H9 (cell line): ENCODE data around the gene IFT81. TPM values are rescaled to one million over a fixed set of nuclear protein-coding genes. Genes with fewer than 3 reads are reported as not detected.

Source experiments
- DNase-seq: peaks from one replicate; pipeline ENCODE4 v3.0.0-alpha.2; 2017
- H2AFZ ChIP-seq: one replicate; pipeline ENCODE4 v1.6.1; 2013; ENCODE audit warnings: mild to moderate bottlenecking, low read length, control low read depth, moderate library complexity
- H2AK5ac ChIP-seq: 2 replicates; pipeline ENCODE4 v1.6.1; 2013; ENCODE audit warnings: low read length, control low read depth, mixed read lengths; ENCODE audit not compliant: insufficient read length
- H2BK120ac ChIP-seq: one replicate; pipeline ENCODE4 v1.6.1; 2013; ENCODE audit warnings: low read depth, mild to moderate bottlenecking, low read length, control low read depth, inconsistent platforms; ENCODE audit not compliant: poor library complexity, severe bottlenecking
- H2BK12ac ChIP-seq: 2 replicates; pipeline ENCODE4 v1.6.1; 2013; ENCODE audit warnings: low read length, control low read depth, mixed read lengths, low read depth; ENCODE audit not compliant: insufficient read length
- H2BK15ac ChIP-seq: 2 replicates; pipeline ENCODE4 v1.6.1; 2013; ENCODE audit warnings: low read depth, low read length, control low read depth
- H2BK20ac ChIP-seq: one replicate; pipeline ENCODE4 v1.6.1; 2013; ENCODE audit warnings: low read depth, mild to moderate bottlenecking, low read length, control low read depth, inconsistent platforms; ENCODE audit not compliant: poor library complexity, severe bottlenecking
- H2BK5ac ChIP-seq: 2 replicates; pipeline ENCODE4 v1.6.1; 2013; ENCODE audit warnings: low read length, control low read depth, mixed read lengths; ENCODE audit not compliant: insufficient read length
- H3K14ac ChIP-seq: 2 replicates; pipeline ENCODE4 v1.6.1; 2013; ENCODE audit warnings: low read length, control low read depth; ENCODE audit not compliant: insufficient read depth
- H3K18ac ChIP-seq: 2 replicates; pipeline ENCODE4 v1.6.1; 2013; ENCODE audit warnings: low read depth, mild to moderate bottlenecking, mixed read lengths, low read length, control low read depth; ENCODE audit not compliant: insufficient read length
- H3K23ac ChIP-seq: 2 replicates; pipeline ENCODE4 v1.6.1; 2013; ENCODE audit warnings: low read length, control low read depth, mixed read lengths, low read depth; ENCODE audit not compliant: insufficient read length
- H3K23me2 ChIP-seq: 2 replicates; pipeline ENCODE4 v1.6.1; 2013; ENCODE audit warnings: low read depth, mild to moderate bottlenecking, mixed read lengths, low read length, control low read depth; ENCODE audit not compliant: insufficient read length, poor library complexity, severe bottlenecking
- H3K27ac ChIP-seq: 2 replicates; pipeline ENCODE4 v1.5.1; 2013; ENCODE audit warnings: low read length, control low read depth, mixed read lengths, low read depth; ENCODE audit not compliant: insufficient read length
- H3K27me3 ChIP-seq: 2 replicates; pipeline ENCODE4 v1.6.1; 2013; ENCODE audit warnings: low read length, control low read depth, inconsistent platforms; ENCODE audit not compliant: insufficient read depth
- H3K4ac ChIP-seq: 2 replicates; pipeline ENCODE4 v1.6.1; 2013; ENCODE audit warnings: low read depth, mild to moderate bottlenecking, control low read depth, inconsistent platforms, low read length, moderate library complexity
- H3K4me1 ChIP-seq: 2 replicates; pipeline ENCODE4 v1.6.1; 2013; ENCODE audit warnings: low read length, control low read depth, inconsistent platforms; ENCODE audit not compliant: insufficient read depth
- H3K4me2 ChIP-seq: 2 replicates; pipeline ENCODE4 v1.6.1; 2013; ENCODE audit warnings: low read length, control low read depth, mixed read lengths; ENCODE audit not compliant: insufficient read length, insufficient read depth
- H3K56ac ChIP-seq: 2 replicates; pipeline ENCODE4 v1.6.1; 2013; ENCODE audit warnings: low read depth, mild to moderate bottlenecking, mixed read lengths, low read length, control low read depth; ENCODE audit not compliant: insufficient read length
- H3K79me1 ChIP-seq: 2 replicates; pipeline ENCODE4 v1.6.1; 2013; ENCODE audit warnings: low read depth, mild to moderate bottlenecking, moderate library complexity, low read length, control low read depth, inconsistent platforms; ENCODE audit not compliant: insufficient read depth, poor library complexity, severe bottlenecking
- H3K79me2 ChIP-seq: 2 replicates; pipeline ENCODE4 v1.6.1; 2013; ENCODE audit warnings: low read length, control low read depth, inconsistent platforms; ENCODE audit not compliant: insufficient read depth
- H3K9ac ChIP-seq: 2 replicates; pipeline ENCODE4 v1.6.1; 2013; ENCODE audit warnings: low read length, control low read depth, mixed read lengths; ENCODE audit not compliant: insufficient read length; ENCODE audit errors: extremely low read depth
- H3K9me3 ChIP-seq: one replicate; pipeline ENCODE4 v1.6.1; 2013; ENCODE audit warnings: low read depth, low read length, inconsistent platforms; ENCODE audit not compliant: control insufficient read depth
- H3T11ph ChIP-seq: one replicate; pipeline ENCODE4 v1.6.1; 2013; ENCODE audit warnings: mild to moderate bottlenecking, low read length, control low read depth, inconsistent platforms
- H4K20me1 ChIP-seq: one replicate; pipeline ENCODE4 v1.6.1; 2013; ENCODE audit not compliant: control insufficient read depth, insufficient read length, insufficient read depth
- H4K5ac ChIP-seq: 2 replicates; pipeline ENCODE4 v1.6.1; 2013; ENCODE audit warnings: low read depth, mild to moderate bottlenecking, mixed read lengths, low read length, control low read depth; ENCODE audit not compliant: insufficient read length
- H4K8ac ChIP-seq: replicated peaks from 2 replicates; pipeline ENCODE4 v1.6.1; 2013; ENCODE audit warnings: low read length, control low read depth, mixed read lengths, low read depth; ENCODE audit not compliant: insufficient read length
- H4K91ac ChIP-seq: 2 replicates; pipeline ENCODE4 v1.6.1; 2013; ENCODE audit warnings: low read depth, mild to moderate bottlenecking, moderate library complexity, mixed read lengths, low read length, control low read depth; ENCODE audit not compliant: insufficient read length
- H3K27ac Mint-ChIP-seq, 3 experiments: 2 replicates in 2 of 3; 3 replicates in 1 of 3; pipeline ENCODE4 v1.8.0; 2020 to 2021; ENCODE audit warnings: mixed read lengths in 3 of 3, mild to moderate bottlenecking in 1 of 3, moderate library complexity in 1 of 3
- H3K27me3 Mint-ChIP-seq: 2 replicates; pipeline ENCODE4 v1.8.0; 2021; ENCODE audit warnings: low read depth, mild to moderate bottlenecking, moderate library complexity, mixed read lengths
- H3K36me3 Mint-ChIP-seq, 3 experiments: 2 replicates in 2 of 3; 3 replicates in 1 of 3; pipeline ENCODE4 v1.8.0; 2020 to 2021; ENCODE audit warnings: low read depth in 3 of 3, mixed read lengths in 3 of 3; ENCODE audit not compliant: insufficient read depth in 1 of 3
- H3K4me1 Mint-ChIP-seq, 2 experiments: 2 replicates each; pipeline ENCODE4 v1.8.0; 2020; ENCODE audit warnings: mixed read lengths in 2 of 2
- H3K4me3 Mint-ChIP-seq, 2 experiments: 2 replicates in 1 of 2; 3 replicates in 1 of 2; pipeline ENCODE4 v1.8.0; 2020 to 2021; ENCODE audit warnings: mild to moderate bottlenecking in 2 of 2, mixed read lengths in 2 of 2, moderate library complexity in 1 of 2
- H3K9me3 Mint-ChIP-seq, 2 experiments: 2 replicates in 1 of 2; 3 replicates in 1 of 2; pipeline ENCODE4 v1.8.0; 2020; ENCODE audit warnings: mild to moderate bottlenecking in 2 of 2, mixed read lengths in 2 of 2, moderate library complexity in 1 of 2
- WGBS: extraction: QIAGEN DNeasy Blood & Tissue Kit; methylation state at CpG from one replicate; pipeline ENCODE4 v1.1.7; 2013; ENCODE audit warnings: missing lambda C conversion rate, low lambda C conversion rate, mixed read lengths; ENCODE audit not compliant: insufficient read length; ENCODE audit errors: extremely low coverage; 5-methylcytosine and 5-hydroxymethylcytosine counted together
- total RNA-seq: library from RNA; stranded (reverse); gene quantifications from 2 replicates; pipeline ENCODE4 v1.2.1, GENCODE V29; 2021
- TF ChIP-seq, protein P1 (sequence below): fragments of 200-600 bp; sonication (generic); conservative IDR thresholded peaks from 3 replicates; pipeline ENCODE4 v1.8.0; 2021; ENCODE audit warnings: antibody characterized with exemption, mild to moderate bottlenecking

The IFT81 gene
- total RNA-seq, 1 experiment from 2014 or later = 9.3 TPM

DNA sequence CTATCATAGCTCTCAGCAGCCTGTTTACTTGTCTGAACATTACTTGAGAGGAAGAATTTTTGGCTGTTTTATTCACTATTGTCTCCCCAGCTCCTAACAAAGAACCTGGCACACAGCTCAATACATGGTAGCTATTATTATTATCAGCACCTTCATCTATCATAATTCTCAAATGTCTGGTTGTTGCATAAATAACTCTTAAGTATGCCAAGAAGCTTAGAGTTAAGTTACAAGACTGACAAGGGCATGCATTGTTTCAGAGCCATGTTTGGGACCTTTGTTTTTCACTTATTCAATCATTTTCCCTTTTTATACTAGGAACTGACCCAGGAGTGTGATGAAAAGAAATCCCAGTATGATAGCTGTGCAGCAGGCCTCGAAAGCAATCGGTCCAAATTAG lies 79.4 kb downstream of the IFT81 start:
- no peak overlapping the region for H2AK5ac ChIP-seq
- WGBS = no CpG with 5 or more reads among the region's 2 CpGs
- Mint-ChIP-seq H3K27ac (no peak overlapping the region), H3K4me1 (peaks cover 10% of the 10 kb centered on the region in 2 experiments), H3K27me3 (no peaks in the 10 kb centered on the region), H3K9me3 (no peaks in the 10 kb centered on the region), H3K4me3 (no peak overlapping the region), H3K36me3 (peaks cover 0 to 3% (median 0%) of the 10 kb centered on the region in 3 experiments; a peak in 2 of 7 replicates)
- H2BK15ac ChIP-seq = no peak overlapping the region
- H3K4me1 ChIP-seq = peaks cover 3% of the 10 kb centered on the region; the same call in 1 of the 2 replicates
- H2BK120ac ChIP-seq = no peak overlapping the region
- no peak overlapping the region for H4K5ac ChIP-seq
- H3K27ac ChIP-seq = no peak overlapping the region
- no peak overlapping the region for H2AFZ ChIP-seq
- H3K4me2 ChIP-seq = no peak overlapping the region
- H3K9ac ChIP-seq = no peak overlapping the region
- H2BK12ac ChIP-seq = no peak overlapping the region
- H3T11ph ChIP-seq = no peak overlapping the region
- H4K8ac ChIP-seq = no peak overlapping the region
- H3K27me3 ChIP-seq = no peaks in the 10 kb centered on the region
- no peaks in the 10 kb centered on the region for H3K9me3 ChIP-seq
- H4K91ac ChIP-seq = no peak overlapping the region
- no peaks in the 10 kb centered on the region for H3K79me1 ChIP-seq
- H3K23me2 ChIP-seq = no peaks in the 10 kb centered on the region
- H3K56ac ChIP-seq = no peak overlapping the region
- H3K79me2 ChIP-seq = no peaks in the 10 kb centered on the region
- TF ChIP-seq, protein P1, sequence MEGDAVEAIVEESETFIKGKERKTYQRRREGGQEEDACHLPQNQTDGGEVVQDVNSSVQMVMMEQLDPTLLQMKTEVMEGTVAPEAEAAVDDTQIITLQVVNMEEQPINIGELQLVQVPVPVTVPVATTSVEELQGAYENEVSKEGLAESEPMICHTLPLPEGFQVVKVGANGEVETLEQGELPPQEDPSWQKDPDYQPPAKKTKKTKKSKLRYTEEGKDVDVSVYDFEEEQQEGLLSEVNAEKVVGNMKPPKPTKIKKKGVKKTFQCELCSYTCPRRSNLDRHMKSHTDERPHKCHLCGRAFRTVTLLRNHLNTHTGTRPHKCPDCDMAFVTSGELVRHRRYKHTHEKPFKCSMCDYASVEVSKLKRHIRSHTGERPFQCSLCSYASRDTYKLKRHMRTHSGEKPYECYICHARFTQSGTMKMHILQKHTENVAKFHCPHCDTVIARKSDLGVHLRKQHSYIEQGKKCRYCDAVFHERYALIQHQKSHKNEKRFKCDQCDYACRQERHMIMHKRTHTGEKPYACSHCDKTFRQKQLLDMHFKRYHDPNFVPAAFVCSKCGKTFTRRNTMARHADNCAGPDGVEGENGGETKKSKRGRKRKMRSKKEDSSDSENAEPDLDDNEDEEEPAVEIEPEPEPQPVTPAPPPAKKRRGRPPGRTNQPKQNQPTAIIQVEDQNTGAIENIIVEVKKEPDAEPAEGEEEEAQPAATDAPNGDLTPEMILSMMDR = no peak
- H2BK5ac ChIP-seq = no peak overlapping the region
- no peak overlapping the region for H3K14ac ChIP-seq
- H3K18ac ChIP-seq = no peak overlapping the region
- no peak overlapping the region for H2BK20ac ChIP-seq
- no peak overlapping the region for H3K4ac ChIP-seq
- no peak for DNase-seq
- no peaks in the 10 kb centered on the region for H4K20me1 ChIP-seq
- no peak overlapping the region for H3K23ac ChIP-seq
